Measurements from ENCODE around the gene IGF1R.

DNA sequence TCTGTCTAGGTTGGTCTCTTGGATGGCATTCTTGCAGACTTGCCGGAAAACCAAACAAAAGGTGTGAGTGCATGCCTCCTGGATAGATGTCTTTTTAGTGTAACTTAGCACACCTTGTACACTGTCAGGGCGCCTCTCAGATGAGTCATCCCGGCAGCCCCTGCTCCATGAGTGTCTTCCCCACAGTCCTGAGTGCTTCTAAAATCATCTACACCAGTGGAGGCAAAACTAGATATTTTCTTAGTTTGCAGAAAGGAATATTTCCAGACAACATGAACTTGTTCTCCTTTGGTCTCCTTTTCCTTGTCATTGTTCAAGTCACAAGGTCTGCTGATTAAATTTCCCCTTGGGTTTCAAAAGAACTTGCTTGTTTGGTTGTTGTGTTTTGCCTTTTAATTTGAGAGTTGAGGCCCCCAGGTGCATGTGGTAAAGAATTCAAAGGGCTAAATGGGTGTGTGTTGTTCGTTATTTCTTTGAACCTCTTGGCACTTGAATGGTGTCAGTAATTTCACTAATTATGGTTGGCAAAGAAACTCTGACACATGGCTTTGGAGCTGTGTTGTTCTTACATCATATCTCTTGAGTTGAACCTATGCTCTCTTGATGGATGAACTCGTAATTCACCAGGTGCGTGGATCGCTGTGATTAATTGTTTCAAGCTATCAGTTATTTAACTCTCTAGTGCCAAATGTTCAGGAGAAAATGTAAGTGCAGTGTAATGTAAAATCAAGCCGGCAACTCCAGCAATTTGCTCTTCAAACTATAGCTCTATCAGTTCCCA is 98.2 kb downstream of the IGF1R start:
- TF ChIP-seq POLR2A (IDR thresholded peaks at IDR 0.05; ENCODE audit: control extremely low read depth in 1 of 2, low read depth in 2 of 2, low read length in 2 of 2) (no peak), SP2 (IDR thresholded peaks at IDR 0.05; ENCODE audit: low read length) (no peak), HDAC6 (IDR thresholded peaks at IDR 0.05; ENCODE audit: low read depth, low read length) (no peak), RAD21 (IDR thresholded peaks at IDR 0.05 in 1 of 2, conservative IDR thresholded peaks at IDR 0.05 in 1 of 2; ENCODE audit: low read depth in 2 of 2, low read length in 2 of 2) (no peak), KDM5A (IDR thresholded peaks at IDR 0.05; ENCODE audit: low read length) (no peak), YY1 (IDR thresholded peaks at IDR 0.05; ENCODE audit: low read depth, low read length) (no peak), EGR1 (IDR thresholded peaks at IDR 0.05; ENCODE audit: borderline replicate concordance, low read depth, low read length) (no peak), EP300 (IDR thresholded peaks at IDR 0.05; ENCODE audit: borderline replicate concordance in 1 of 2, low read depth in 2 of 2, low read length in 2 of 2) (no peak), POLR2AphosphoS5 (IDR thresholded peaks at IDR 0.05; ENCODE audit: low read depth, low read length) (no peak)
- TF ChIP-seq, protein P1, sequence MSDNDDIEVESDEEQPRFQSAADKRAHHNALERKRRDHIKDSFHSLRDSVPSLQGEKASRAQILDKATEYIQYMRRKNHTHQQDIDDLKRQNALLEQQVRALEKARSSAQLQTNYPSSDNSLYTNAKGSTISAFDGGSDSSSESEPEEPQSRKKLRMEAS (IDR thresholded peaks at IDR 0.05), result no peak
- TF ChIP-seq, protein P2, sequence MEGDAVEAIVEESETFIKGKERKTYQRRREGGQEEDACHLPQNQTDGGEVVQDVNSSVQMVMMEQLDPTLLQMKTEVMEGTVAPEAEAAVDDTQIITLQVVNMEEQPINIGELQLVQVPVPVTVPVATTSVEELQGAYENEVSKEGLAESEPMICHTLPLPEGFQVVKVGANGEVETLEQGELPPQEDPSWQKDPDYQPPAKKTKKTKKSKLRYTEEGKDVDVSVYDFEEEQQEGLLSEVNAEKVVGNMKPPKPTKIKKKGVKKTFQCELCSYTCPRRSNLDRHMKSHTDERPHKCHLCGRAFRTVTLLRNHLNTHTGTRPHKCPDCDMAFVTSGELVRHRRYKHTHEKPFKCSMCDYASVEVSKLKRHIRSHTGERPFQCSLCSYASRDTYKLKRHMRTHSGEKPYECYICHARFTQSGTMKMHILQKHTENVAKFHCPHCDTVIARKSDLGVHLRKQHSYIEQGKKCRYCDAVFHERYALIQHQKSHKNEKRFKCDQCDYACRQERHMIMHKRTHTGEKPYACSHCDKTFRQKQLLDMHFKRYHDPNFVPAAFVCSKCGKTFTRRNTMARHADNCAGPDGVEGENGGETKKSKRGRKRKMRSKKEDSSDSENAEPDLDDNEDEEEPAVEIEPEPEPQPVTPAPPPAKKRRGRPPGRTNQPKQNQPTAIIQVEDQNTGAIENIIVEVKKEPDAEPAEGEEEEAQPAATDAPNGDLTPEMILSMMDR (IDR thresholded peaks at IDR 0.05; ENCODE audit: control extremely low read depth in 1 of 3, insufficient read depth in 1 of 3, low read depth in 1 of 3, low read length in 3 of 3), result no peak
- TF ChIP-seq, protein P3, sequence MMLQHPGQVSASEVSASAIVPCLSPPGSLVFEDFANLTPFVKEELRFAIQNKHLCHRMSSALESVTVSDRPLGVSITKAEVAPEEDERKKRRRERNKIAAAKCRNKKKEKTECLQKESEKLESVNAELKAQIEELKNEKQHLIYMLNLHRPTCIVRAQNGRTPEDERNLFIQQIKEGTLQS (IDR thresholded peaks at IDR 0.05; ENCODE audit: insufficient read depth, low read depth, low read length), result no peak
